ENCODE data around the gene DEPDC1B.

Gene DEPDC1B

GRCh38 chr5:60649288-60649917 is 50.6 kb downstream of the DEPDC1B start:
- TF ChIP-seq ZNF10 (tag by site-specific recombination; IDR thresholded peaks at IDR 0.05): no peak
- peak; percentile 35 for TF ChIP-seq ZNF654 (tag by site-specific recombination; IDR thresholded peaks at IDR 0.05; ENCODE audit: low read depth)
- Histone ChIP-seq H3K36me3 (ENCODE audit: control insufficient read depth in 2 of 2, insufficient read depth in 1 of 2, low read length in 2 of 2) (peaks cover 0 to 3% of the 10 kb centered on the region in 2 experiments; a peak in 2 of 3 replicates), H3K4me3 (ENCODE audit: low read depth, low read length) (no peak overlapping the region), H3K9me3 (ENCODE audit: control insufficient read depth, insufficient read depth, low read depth, low read length) (no peaks in the 10 kb centered on the region), H3K27ac (ENCODE audit: extremely low read depth, low read depth, low read length) (no peak overlapping the region), H3K4me1 (ENCODE audit: control insufficient read depth, insufficient read depth, low read length) (no peaks in the 10 kb centered on the region)
- POLR2A ChIA-PET: no interaction called here
- CTCF ChIA-PET: interaction anchor here (0.6 to 2.5 kb wide), 13 partner anchors 8 to 529 kb away, joined by 3 to 7 read pairs (median 4); no protein-coding TSS in a partner anchor

- CTCF ChIA-PET: interaction anchor here (0.5 to 0.9 kb wide), 4 partner anchors 9 to 1206 kb away, joined by 3 to 5 read pairs (median 4); no protein-coding TSS in a partner anchor
- Histone ChIP-seq H3K4me1 (ENCODE audit: control insufficient read depth, insufficient read depth, low read length) (no peaks in the 10 kb centered on the region), H3K36me3 (ENCODE audit: control insufficient read depth in 2 of 2, insufficient read depth in 1 of 2, low read length in 2 of 2) (peaks cover 0 to 10% of the 10 kb centered on the region in 2 experiments; a peak in 2 of 3 replicates), H3K27ac (ENCODE audit: extremely low read depth, low read depth, low read length) (no peak overlapping the region), H3K4me3 (ENCODE audit: low read depth, low read length) (no peak overlapping the region), H3K9me3 (ENCODE audit: control insufficient read depth, insufficient read depth, low read depth, low read length) (no peaks in the 10 kb centered on the region)
- POLR2A ChIA-PET: interaction anchor here (0.6 kb wide), 1 partner anchor 1424 kb away, joined by 4 read pairs; no protein-coding TSS in a partner anchor
- TF ChIP-seq KLF8 (tag by site-specific recombination; IDR thresholded peaks at IDR 0.05) (no peak), OVOL3 (tag by site-specific recombination; IDR thresholded peaks at IDR 0.05) (no peak), ZNF791 (tag by site-specific recombination; IDR thresholded peaks at IDR 0.05) (no peak), PRDM6 (tag by site-specific recombination; IDR thresholded peaks at IDR 0.05) (no peak), ZNF132 (tag by site-specific recombination; IDR thresholded peaks at IDR 0.05; ENCODE audit: borderline replicate concordance) (no peak), ZNF488 (tag by site-specific recombination; IDR thresholded peaks at IDR 0.05) (no peak), ZNF362 (tag by site-specific recombination; IDR thresholded peaks at IDR 0.05) (no peak), ZNF777 (tag by site-specific recombination; IDR thresholded peaks at IDR 0.05; ENCODE audit: borderline replicate concordance) (no peak), SALL2 (tag by site-specific recombination; IDR thresholded peaks at IDR 0.05; ENCODE audit: borderline replicate concordance) (no peak), WT1 (tag by site-specific recombination; IDR thresholded peaks at IDR 0.05) (no peak), FEZF1 (tag by site-specific recombination; IDR thresholded peaks at IDR 0.05) (no peak), ZNF280D (tag by site-specific recombination; IDR thresholded peaks at IDR 0.05) (no peak), ZNF776 (tag by site-specific recombination; IDR thresholded peaks at IDR 0.05; ENCODE audit: borderline replicate concordance) (no peak), ZBTB20 (tag by site-specific recombination; IDR thresholded peaks at IDR 0.05) (no peak), SCRT1 (tag by site-specific recombination; IDR thresholded peaks at IDR 0.05; ENCODE audit: borderline replicate concordance) (no peak), ZNF544 (tag by site-specific recombination; IDR thresholded peaks at IDR 0.05) (no peak), ZBTB8A (tag by site-specific recombination; IDR thresholded peaks at IDR 0.05) (no peak), ZNF274 (IDR thresholded peaks at IDR 0.05; ENCODE audit: low read length) (no peak), ZNF274 (tag by site-specific recombination; IDR thresholded peaks at IDR 0.05; ENCODE audit: borderline replicate concordance) (no peak), ZNF76 (tag by site-specific recombination; IDR thresholded peaks at IDR 0.05; ENCODE audit: borderline replicate concordance, low read depth) (no peak)
These were observed 51.8 kb downstream of the DEPDC1B start for GRCh38 chr5:60648175-60648574.
